NCI-H2107 treated with DMSO at 0.1 percent for 48 hours (cell line): ENCODE results near the gene SNX15.

Experiments used
- DNase-seq: peaks from one replicate; lab custom pipeline; 2025; ENCODE audit not compliant: unreplicated experiment; lab: John Stamatoyannopoulos, UW

The SNX15 gene

GRCh38 chr11:65083834-65084597 lies 56.8 kb downstream of the SNX15 start, which contains the start of the genes CDCA5 and ZFPL1:
CDCA5 (minus strand) TSS chr11:65084040; CDS start chr11:65083978, 62 bp downstream.
ZFPL1 (plus strand) TSS chr11:65084222; CDS start chr11:65084699, 477 bp downstream.
- peak; percentile 92 for DNase-seq

- DNase-seq: no peak
These were observed 57.5 kb downstream of the SNX15 start for GRCh38 chr11:65084598-65085375.

GRCh38 chr11:65085446-65085845 lies 58.2 kb downstream of the SNX15 start:
- DNase-seq: no peak

GRCh38 chr11:65086809-65087208 lies 59.6 kb downstream of the SNX15 start:
- no peak for DNase-seq

GRCh38 chr11:65087216-65087615 lies 60.0 kb downstream of the SNX15 start:
- DNase-seq: no peak

- DNase-seq: no peak
These were observed 60.6 kb downstream of the SNX15 start for GRCh38 chr11:65087827-65088226.

GRCh38 chr11:65089621-65090020 lies 62.4 kb downstream of the SNX15 start:
- DNase-seq: no peak
